Measurements from ENCODE around the gene PARD3B.

PARD3B gene

GRCh38 chr2:205128726-205129125 lies 583.5 kb downstream of the PARD3B start:
- DNase-seq (ENCODE audit: low spot score): no peak

DNA sequence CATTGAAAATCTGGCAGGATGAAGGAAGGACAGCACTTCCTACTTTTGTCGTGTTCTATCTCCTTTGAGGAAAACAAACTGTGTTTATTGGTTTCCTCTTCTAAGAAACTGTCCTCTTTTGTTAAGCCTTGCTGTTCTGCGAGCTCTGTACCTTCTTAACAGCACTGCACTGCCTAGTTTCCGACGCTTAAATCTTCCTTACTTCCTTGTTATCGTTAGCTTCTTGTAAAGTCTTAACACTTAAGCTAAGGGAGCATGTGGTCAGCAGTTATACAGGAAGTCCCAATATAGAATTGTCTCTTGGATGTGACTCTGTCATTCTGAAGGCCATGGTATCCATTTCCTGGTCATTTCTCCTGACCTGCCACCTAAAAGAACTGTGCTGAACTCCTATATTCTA lies 584.3 kb downstream of the PARD3B start:
- DNase-seq (ENCODE audit: low spot score): no peak

DNA sequence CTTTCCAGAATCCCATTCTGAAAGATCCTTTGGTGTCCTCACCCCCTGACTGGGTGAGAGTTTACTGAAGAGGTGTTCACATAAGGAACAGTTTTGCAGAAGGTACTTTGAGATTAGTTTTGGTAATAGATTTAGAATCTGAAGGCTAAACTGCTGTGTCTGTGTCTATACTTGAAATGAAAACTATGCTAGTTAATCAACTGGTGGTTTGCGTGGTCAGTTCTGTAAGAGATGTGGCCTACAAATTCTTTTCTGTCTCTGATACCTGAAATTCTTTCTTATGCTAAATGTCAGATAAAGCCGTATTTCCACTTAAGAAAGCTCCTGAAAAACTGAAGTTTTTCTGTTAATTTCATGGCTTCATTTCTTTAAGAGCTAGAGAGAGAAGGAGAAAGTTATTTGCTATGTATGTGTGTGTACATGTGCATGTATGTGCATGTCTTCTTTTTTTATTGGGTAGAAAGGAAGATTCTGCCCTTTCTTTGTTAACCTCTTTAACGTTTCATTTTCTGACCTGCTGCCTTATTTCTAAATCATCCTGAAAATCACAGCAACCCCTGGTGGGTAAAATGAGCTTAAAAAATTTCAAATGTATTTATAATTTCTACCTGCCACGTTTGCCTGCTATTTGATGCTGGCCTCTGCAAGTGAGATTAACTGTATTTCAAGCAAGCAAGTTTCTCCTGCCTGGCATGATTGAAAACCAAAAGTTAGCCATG lies 585.0 kb downstream of the PARD3B start:
- no peak for DNase-seq (ENCODE audit: low spot score)

GRCh38 chr2:205133544-205133943 lies 588.3 kb downstream of the PARD3B start:
- no peak for DNase-seq (ENCODE audit: low spot score)

- no peak for DNase-seq (ENCODE audit: low spot score)
Measured at GRCh38 chr2:205138735-205139134, 593.5 kb downstream of the PARD3B start.

GRCh38 chr2:205139822-205140463 lies 594.7 kb downstream of the PARD3B start:
- DNase-seq (ENCODE audit: low spot score): no peak

- no peak for DNase-seq (ENCODE audit: low spot score)
Measured at GRCh38 chr2:205141381-205141780, 596.1 kb downstream of the PARD3B start.

DNA sequence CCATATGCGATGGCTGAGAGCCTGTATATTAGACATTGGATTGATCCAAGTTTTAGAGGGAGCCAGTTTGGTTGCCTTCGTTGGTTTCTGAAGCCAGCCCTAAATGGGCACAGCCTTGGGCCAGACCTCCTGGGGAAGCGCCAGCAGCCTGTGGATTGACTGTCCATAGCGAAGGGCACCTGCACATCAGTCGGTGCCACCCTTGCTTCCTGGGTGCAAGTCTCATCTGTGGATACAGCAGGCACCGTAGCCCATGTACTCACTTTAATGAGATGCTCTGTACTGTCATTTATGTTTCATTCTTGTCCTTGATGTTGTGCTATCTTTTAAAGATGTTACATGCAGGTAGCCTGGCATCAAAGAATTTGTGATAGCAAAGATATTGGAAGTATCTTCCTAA lies 600.6 kb downstream of the PARD3B start:
- no peak for DNase-seq (ENCODE audit: low spot score)

GRCh38 chr2:205148755-205149154 lies 603.5 kb downstream of the PARD3B start:
- no peak for DNase-seq (ENCODE audit: low spot score)

GRCh38 chr2:205156457-205156856 lies 611.2 kb downstream of the PARD3B start:
- no peak for DNase-seq (ENCODE audit: low spot score)

DNA sequence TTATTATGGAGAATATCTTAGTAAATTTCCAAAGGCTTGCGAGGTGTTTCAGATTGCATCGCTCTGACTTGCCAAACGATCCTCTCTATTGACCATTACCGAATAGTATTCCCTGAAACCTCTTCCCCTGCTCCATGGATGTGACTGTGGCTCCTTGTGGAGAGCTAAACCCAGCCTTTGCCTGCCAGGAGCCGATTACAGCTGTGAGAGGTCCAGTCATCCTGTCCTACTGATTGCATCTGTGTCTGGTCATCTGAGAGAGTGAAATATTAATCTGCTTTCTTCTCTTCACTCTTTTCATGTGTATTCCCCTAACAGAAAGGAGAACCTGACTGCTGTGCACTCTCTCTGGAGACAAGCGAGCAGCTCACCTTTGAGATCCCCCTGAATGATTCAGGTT lies 613.1 kb downstream of the PARD3B start:
- no peak for DNase-seq (ENCODE audit: low spot score)

DNA sequence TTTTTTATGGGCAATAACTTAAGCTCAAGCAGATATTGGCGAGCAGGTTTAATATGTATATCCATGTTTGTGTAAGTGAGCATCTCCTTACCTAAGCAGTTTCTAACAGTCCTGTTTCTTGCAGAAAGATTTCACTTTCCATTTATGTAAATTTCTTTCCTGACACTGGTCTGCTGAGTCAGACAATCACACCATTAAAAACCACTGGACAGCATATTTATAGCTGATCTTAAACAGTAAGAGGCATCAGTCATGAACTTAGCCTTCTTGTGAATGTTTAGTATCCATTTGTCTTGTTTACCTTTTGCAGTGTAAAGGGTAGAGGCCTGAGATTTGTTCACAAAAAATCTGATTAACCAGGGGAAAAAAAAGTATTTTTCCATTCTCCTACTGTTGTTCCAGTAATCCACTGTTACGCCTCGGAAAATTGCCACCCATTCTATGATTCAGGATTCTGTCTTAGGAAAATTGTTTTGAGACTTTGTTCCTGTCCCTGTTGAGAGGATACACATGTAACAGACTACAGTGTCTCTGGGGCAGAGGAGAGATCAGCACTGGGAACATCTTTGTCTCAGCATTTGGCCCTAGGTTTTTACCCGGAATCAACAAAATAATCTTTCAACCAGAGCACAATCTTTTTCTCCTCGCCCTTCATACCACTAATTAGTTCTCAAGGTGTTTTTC lies 616.0 kb downstream of the PARD3B start:
- no peak for DNase-seq (ENCODE audit: low spot score)

DNA sequence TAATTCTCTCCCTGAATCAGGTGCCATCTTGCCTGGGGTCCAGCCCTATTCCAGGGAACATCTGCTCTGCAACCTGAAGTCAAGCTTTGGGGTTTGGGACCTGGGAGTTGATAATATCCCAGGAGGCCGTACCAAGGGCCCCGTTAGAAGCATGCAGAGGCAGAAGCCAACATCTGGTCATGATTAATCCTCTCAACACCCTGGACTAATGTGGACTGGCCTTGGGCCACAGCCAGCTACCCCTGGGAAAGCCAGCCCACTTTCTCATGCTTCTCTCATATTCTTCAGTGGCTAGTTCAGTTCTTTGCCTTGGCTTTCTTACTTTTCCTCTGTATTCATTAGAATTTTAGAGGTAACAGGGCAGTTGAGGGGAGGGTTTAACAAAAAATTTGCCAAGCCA lies 621.5 kb downstream of the PARD3B start:
- DNase-seq (ENCODE audit: low spot score): no peak

- DNase-seq (ENCODE audit: low spot score): no peak
Measured at GRCh38 chr2:205169012-205169411, 623.7 kb downstream of the PARD3B start.

DNA sequence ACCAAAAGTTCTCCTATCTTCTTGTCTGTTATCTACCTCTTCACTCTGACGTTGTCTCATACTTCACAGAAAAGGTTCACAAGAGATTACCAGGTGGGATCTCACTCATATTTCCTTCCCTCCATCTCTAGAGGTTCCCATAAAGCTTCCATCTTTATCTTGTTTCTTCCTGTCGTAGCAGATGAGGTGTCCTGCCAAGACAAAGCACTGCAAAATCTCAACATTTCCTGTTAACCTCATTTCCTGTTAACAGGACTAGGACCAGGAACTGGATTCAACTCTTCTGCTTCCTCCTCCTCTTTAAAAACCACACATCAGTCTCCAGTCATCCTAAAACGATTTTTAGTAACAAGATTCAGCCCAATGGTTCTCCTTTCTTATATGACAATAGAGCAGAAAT lies 624.2 kb downstream of the PARD3B start:
- no peak for DNase-seq (ENCODE audit: low spot score)

GRCh38 chr2:205170399-205170798 lies 625.1 kb downstream of the PARD3B start:
- no peak for DNase-seq (ENCODE audit: low spot score)

GRCh38 chr2:205171261-205171940 lies 626.1 kb downstream of the PARD3B start:
- no peak for DNase-seq (ENCODE audit: low spot score)

- DNase-seq (ENCODE audit: low spot score): no peak
Measured at GRCh38 chr2:205175831-205176230, 630.6 kb downstream of the PARD3B start.

- no peak for DNase-seq (ENCODE audit: low spot score)
Measured at GRCh38 chr2:205176546-205176945, 631.3 kb downstream of the PARD3B start.

GRCh38 chr2:205177546-205177945 lies 632.3 kb downstream of the PARD3B start:
- DNase-seq (ENCODE audit: low spot score): no peak

DNA sequence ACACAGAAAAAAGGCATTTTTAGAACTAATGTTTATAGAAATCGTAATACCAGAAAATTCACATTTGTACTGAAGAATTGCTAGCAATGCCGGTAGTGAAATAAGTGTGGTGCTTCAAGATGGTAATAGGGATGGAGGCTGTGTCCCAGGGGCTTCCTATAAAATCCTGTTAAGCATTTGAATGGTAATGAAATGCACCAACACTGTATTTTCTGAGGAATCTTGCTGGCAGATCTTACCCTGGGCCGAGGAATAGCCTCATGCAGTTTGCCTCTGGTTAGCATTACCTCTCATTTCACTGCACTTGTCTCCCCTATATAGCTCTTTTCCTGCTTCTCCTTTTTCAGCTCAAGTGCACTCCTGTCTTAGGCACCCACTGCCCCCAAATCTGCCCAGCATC lies 635.5 kb downstream of the PARD3B start:
- DNase-seq (ENCODE audit: low spot score): no peak

- no peak for DNase-seq (ENCODE audit: low spot score)
Measured at GRCh38 chr2:205187731-205188130, 642.5 kb downstream of the PARD3B start.
